SK-N-SH treated with all-trans-retinoic acid at 6 μM for 48 hours (cell line): ENCODE data around the gene TRA2A.

Source experiments
- CREB5 ChIP-seq: fragments of 250-450 bp; sonication (Bioruptor Pico); IDR thresholded peaks from 2 replicates; pipeline ENCODE4 v1.5.1; 2020; ENCODE audit warnings: low read depth, mild to moderate bottlenecking, moderate library complexity
- ESRRG ChIP-seq: fragments of 250-450 bp; sonication (Bioruptor Pico); IDR thresholded peaks from 2 replicates; pipeline ENCODE4 v1.6.1; 2021; ENCODE audit warnings: mild to moderate bottlenecking

- TF ChIP-seq CREB5 (CRISPR knock-in tag) (no peak), ESRRG (CRISPR knock-in tag) (no peak)
Observed at GRCh38 chr7:23475576-23475839, 56.3 kb downstream of the TRA2A start.
